Muscle layer of colon (tissue), 2 donors: Measurements from ENCODE around the gene METRN.
A peak's percentile ranks its signal among the peaks of the same experiment; 100 is the strongest.

Experiments used
- H3K27ac ChIP-seq: one replicate; pipeline ENCODE4 v1.7.0; 2013; ENCODE audit warnings: low read depth, mild to moderate bottlenecking, low read length, moderate library complexity
- H3K27me3 ChIP-seq, 2 donors: one replicate each; pipeline ENCODE4 v1.7.0; 2013; ENCODE audit warnings: low read length in 2 of 2, mild to moderate bottlenecking in 2 of 2; ENCODE audit not compliant: insufficient read depth in 2 of 2, control insufficient read depth in 1 of 2
- H3K36me3 ChIP-seq: one replicate; pipeline ENCODE4 v1.7.0; 2013; ENCODE audit warnings: mild to moderate bottlenecking, low read length; ENCODE audit not compliant: insufficient read depth
- H3K4me1 ChIP-seq: one replicate; pipeline ENCODE4 v1.7.0; 2013; ENCODE audit warnings: mild to moderate bottlenecking, low read length; ENCODE audit not compliant: insufficient read depth
- H3K4me3 ChIP-seq, 2 donors: one replicate each; pipeline ENCODE4 v1.7.0; 2013; ENCODE audit warnings: low read length in 2 of 2, low read depth in 1 of 2, mild to moderate bottlenecking in 1 of 2, moderate library complexity in 1 of 2
- H3K9ac ChIP-seq: one replicate; pipeline ENCODE4 v1.7.0; 2013; ENCODE audit warnings: low read length
- H3K9me3 ChIP-seq: one replicate; pipeline ENCODE4 v1.7.0; 2013; ENCODE audit warnings: mild to moderate bottlenecking, low read length
- donor health status: abdominal sarcoma.
- donor health status: Adenocarcinoma of cecum.

The METRN gene

DNA sequence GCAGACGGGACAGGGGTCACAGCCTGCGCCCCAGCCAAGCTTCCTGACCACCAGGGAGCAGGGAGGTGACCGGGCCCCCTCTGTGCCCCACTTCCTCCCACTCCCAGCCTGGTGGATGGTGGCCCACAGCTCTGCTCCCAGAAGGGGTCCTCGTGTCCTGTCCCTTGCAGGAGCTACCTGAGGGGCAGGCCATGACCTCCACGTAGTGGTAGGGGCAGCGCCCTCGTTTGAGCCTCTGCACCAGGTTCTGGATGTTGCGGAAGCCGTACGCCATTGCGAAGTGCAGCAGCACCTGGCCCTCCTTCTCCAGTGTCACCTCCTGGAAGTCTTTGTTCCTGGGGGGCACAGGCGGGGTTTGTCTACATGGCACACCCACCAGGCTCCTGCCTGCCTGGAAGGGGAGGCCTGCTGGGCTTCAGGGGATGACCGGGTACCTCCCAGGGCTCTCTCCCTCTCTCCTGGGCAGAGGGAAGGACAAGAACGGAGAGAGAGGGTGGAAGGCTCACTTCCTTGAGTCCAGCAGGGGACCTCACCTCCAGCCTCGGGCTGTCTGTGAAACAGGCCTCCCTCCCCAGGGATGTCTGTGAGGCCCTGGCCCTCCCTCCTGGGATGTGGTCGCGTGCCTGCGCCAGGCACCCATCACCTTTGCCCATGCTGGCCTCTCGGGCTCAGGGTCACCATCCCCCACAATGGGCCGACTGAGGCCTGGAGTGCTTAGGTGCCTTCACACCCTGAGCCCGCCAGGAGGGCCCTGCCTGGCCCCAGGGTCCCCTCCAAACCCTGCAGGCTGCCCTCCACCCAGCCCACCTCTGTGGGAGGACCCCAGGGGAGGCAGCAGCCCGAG is 16.0 kb downstream of the METRN start:
- Histone ChIP-seq H3K4me3 (no peak overlapping the region), H3K4me1 (peaks cover 11% of the 10 kb centered on the region), H3K27ac (no peak overlapping the region), H3K9ac (no peak overlapping the region), H3K9me3 (no peaks in the 10 kb centered on the region), H3K36me3 (peaks cover 13% of the 10 kb centered on the region), H3K27me3 (peaks cover 13 to 29% of the 10 kb centered on the region in 2 donors)

DNA sequence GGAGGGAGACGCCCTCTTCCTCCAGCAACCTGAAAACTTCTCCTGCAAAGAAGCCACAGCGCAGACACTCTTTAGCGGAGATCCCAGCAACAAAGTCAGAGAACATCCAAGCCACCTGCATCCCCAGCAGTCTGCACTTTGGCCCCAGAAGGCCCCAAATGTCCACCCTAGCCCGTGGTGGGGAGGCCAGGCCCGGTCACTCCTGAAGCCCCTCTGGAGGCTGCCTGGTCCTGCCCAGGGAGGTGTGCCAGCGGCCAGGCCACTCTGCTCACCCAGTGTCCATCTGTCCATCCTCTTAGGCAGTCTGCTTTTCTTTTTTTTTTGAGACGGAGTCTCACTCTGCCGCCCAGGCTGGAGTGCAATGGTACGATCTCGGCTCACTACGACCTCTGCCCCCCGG is 17.4 kb downstream of the METRN start:
- Histone ChIP-seq H3K4me3 (no peak overlapping the region), H3K27me3 (peaks cover 4 to 17% of the 10 kb centered on the region in 2 donors), H3K27ac (no peak overlapping the region), H3K4me1 (peaks cover 4% of the 10 kb centered on the region), H3K9me3 (no peaks in the 10 kb centered on the region), H3K9ac (no peak overlapping the region), H3K36me3 (peaks cover 19% of the 10 kb centered on the region)

DNA sequence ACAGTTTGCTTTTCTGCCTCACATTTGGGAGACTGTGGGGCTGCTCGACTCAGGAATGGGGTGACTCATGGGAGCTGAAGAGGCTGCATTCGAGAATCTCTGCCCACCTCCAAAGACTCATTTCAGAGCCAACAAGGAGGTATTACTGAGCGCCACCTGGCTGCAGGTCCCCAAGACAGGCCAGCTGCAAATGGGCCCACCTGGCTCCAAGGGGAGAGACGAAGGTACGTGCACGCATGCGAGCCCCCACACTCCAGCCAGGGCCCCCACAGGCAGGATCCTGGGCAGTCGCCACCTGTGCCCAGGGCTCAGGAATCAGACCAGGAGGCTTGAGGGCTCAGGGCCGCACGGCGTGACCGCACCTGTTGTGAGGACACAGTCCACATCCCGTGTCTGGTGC is 18.0 kb downstream of the METRN start:
- Histone ChIP-seq H3K27ac (no peak overlapping the region), H3K9me3 (no peaks in the 10 kb centered on the region), H3K9ac (no peak overlapping the region), H3K4me1 (no peaks in the 10 kb centered on the region), H3K4me3 (no peak overlapping the region), H3K27me3 (peaks cover 0 to 12% of the 10 kb centered on the region in 2 donors), H3K36me3 (peaks cover 24% of the 10 kb centered on the region)

GRCh38 chr16:733382-734207 is 18.7 kb downstream of the METRN start:
- Histone ChIP-seq H3K4me1 (no peaks in the 10 kb centered on the region), H3K27ac (no peak overlapping the region), H3K4me3 (no peak overlapping the region), H3K9me3 (no peaks in the 10 kb centered on the region), H3K36me3 (peaks cover 26% of the 10 kb centered on the region), H3K9ac (no peak overlapping the region), H3K27me3 (peaks cover 0 to 8% of the 10 kb centered on the region in 2 donors)

DNA sequence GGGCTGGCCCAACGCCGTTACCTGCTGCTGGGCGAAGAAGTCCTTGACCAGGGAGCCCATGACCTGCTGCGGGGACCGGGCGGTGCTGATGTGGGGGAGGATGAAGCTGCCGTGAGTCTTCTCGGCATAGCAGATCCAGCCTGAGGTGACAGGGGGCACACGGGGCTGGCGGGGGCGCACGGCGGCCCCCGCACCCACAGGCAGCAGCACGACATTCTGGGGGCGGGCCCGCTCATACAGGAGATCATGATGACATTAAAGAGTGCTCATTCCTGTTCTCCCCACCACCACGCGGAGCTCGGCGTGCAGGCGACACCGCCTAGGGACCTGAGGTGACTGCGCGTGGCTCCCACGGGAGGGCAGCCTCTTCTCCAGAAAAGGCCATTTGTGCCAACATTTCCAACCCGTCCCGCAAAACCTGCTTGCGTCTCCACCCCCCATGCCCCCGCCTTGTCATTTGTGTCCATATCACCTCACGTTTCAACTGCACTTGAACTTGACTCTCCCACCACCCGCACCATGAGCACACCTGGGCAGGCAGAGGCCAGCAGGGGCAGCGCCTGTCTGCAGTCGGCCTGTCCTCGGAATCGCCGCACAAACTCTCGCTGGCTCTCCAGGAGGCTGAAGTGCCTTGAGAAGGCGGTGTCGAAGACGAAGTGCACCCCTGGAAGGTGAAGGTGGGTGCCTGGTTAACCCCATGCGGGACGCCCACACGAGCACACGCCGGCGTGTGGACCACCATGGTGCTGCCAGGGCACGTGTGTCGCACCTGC is 19.5 kb downstream of the METRN start:
- Histone ChIP-seq H3K4me1 (no peaks in the 10 kb centered on the region), H3K27ac (no peak overlapping the region), H3K9me3 (no peaks in the 10 kb centered on the region), H3K27me3 (peaks cover 0 to 2% of the 10 kb centered on the region in 2 donors), H3K36me3 (peaks cover 26% of the 10 kb centered on the region), H3K4me3 (no peak overlapping the region), H3K9ac (no peak overlapping the region)

DNA sequence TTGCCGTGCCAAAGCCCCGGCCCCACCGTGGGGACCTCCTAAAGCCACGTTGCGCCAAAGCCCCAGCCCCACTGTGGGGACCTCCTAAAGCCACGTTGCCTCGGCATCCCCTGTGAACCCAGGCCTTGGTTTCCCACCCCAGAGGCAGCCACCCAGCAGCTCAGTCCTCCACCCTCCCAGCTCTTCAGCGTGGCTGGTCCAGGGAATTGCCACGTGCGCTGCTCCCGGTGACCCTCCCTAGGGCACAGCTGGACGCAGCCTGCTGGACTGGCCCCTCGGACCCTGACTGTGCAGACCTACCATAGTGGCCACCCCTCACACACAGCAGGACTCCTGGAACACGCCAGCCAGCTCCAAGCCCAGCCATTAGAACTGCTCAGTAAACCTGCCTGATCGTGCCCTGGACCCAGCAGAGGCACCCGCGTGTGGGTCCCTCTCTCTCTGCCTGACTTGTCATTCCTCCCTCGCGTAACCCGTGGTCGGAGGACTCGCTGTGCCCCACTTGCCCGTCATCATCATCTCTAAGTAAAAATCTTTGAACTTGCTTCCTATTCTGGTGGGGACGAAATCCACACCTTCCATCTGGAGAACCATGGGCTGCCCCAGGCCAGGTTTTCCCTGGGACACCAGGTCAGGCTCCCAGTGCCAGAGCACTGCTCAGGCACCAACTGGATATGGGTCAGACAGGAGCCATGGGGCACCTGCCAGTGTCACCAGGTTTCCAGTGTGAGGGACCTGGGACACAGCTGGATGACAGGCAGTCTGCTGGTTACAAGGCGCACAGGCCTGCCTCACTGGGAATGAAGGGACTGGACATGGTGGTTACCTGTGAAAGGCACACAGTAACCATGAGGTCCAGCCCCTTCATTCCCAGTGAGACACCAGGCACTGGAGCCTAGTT is 20.3 kb downstream of the METRN start:
- H3K9ac ChIP-seq = no peak overlapping the region
- no peaks in the 10 kb centered on the region for H3K27me3 ChIP-seq
- peaks cover 26% of the 10 kb centered on the region for H3K36me3 ChIP-seq
- H3K27ac ChIP-seq = no peak overlapping the region
- no peak overlapping the region for H3K4me3 ChIP-seq
- H3K4me1 ChIP-seq = peaks cover 7% of the 10 kb centered on the region
- no peaks in the 10 kb centered on the region for H3K9me3 ChIP-seq

GRCh38 chr16:735982-736453 is 21.1 kb downstream of the METRN start:
- Histone ChIP-seq H3K9ac (no peak overlapping the region), H3K27ac (no peak overlapping the region), H3K4me3 (no peak overlapping the region), H3K9me3 (no peaks in the 10 kb centered on the region), H3K36me3 (peaks cover 26% of the 10 kb centered on the region), H3K4me1 (peaks cover 7% of the 10 kb centered on the region), H3K27me3 (no peaks in the 10 kb centered on the region)

- Histone ChIP-seq H3K36me3 (peaks cover 25% of the 10 kb centered on the region), H3K27ac (no peak overlapping the region), H3K27me3 (no peaks in the 10 kb centered on the region), H3K9ac (no peak overlapping the region), H3K4me1 (peaks cover 10% of the 10 kb centered on the region), H3K4me3 (no peak overlapping the region), H3K9me3 (no peaks in the 10 kb centered on the region)
Measured at GRCh38 chr16:736936-737481, 22.1 kb downstream of the METRN start.

GRCh38 chr16:739560-740458 is 24.9 kb downstream of the METRN start:
- Histone ChIP-seq H3K4me1 (peaks cover 10% of the 10 kb centered on the region), H3K36me3 (peaks cover 21% of the 10 kb centered on the region), H3K9ac (peak overlapping the region; percentile 27), H3K27ac (peak overlapping the region; percentile 82), H3K9me3 (no peaks in the 10 kb centered on the region), H3K27me3 (peaks cover 0 to 3% of the 10 kb centered on the region in 2 donors), H3K4me3 (peak overlapping the region; percentile 72 to 97)

GRCh38 chr16:740459-740763 is 25.5 kb downstream of the METRN start:
- Histone ChIP-seq H3K9ac (peak overlapping the region; percentile 27), H3K4me3 (peak overlapping the region; percentile 72 to 97), H3K27ac (peak overlapping the region; percentile 82), H3K9me3 (no peaks in the 10 kb centered on the region), H3K36me3 (peaks cover 17% of the 10 kb centered on the region), H3K27me3 (peaks cover 0 to 3% of the 10 kb centered on the region in 2 donors), H3K4me1 (peaks cover 10% of the 10 kb centered on the region)
